CD14-positive monocyte (primary cell): ENCODE results near the gene INO80E. TPM values are rescaled to one million over a fixed set of nuclear protein-coding genes. Genes with fewer than 3 reads are reported as not detected.
"Not testable (repeated sequence)": the region's sequence is repeated elsewhere in the genome, so short reads cannot be mapped to it uniquely, and the experiment has no call there.

Source experiments
- DNase-seq, 3 donors: peaks; one replicate each; pipeline ENCODE4 v3.0.0-alpha.2; 2011 to 2022
- H2AFZ ChIP-seq: 2 replicates; pipeline ENCODE4 v1.6.0; 2012; ENCODE audit warnings: mild to moderate bottlenecking, low read depth, low read length, inconsistent platforms; ENCODE audit not compliant: insufficient read depth, poor library complexity, severe bottlenecking
- H3K27ac ChIP-seq, 2 donors: 1 replicate in 1 of 2; 2 replicates in 1 of 2; pipeline ENCODE4 v1.5.1; 2012 to 2013; ENCODE audit warnings: low read length in 2 of 2, control low read depth in 1 of 2, inconsistent platforms in 1 of 2, low read depth in 1 of 2, mild to moderate bottlenecking in 1 of 2
- H3K27me3 ChIP-seq, 2 donors: one replicate each; pipeline versions ENCODE4 v1.6.0 to v1.6.1; 2011 to 2013; ENCODE audit warnings: low read length in 2 of 2; ENCODE audit not compliant: control insufficient read depth in 2 of 2, insufficient read depth in 2 of 2
- H3K36me3 ChIP-seq, 2 donors: replicated peaks in 1 of 2; 1 replicate in 1 of 2; 2 replicates in 1 of 2; pipeline versions ENCODE4 v1.5.1 to v1.6.1; 2012 to 2013; ENCODE audit warnings: low read length in 2 of 2, control low read depth in 1 of 2, inconsistent platforms in 1 of 2, mild to moderate bottlenecking in 1 of 2; ENCODE audit not compliant: insufficient read depth in 2 of 2, control insufficient read depth in 1 of 2
- H3K4me1 ChIP-seq, 2 donors: 1 replicate in 1 of 2; 2 replicates in 1 of 2; pipeline versions ENCODE4 v1.5.1 to v1.6.1; 2012 to 2013; ENCODE audit warnings: low read length in 2 of 2, control low read depth in 1 of 2, inconsistent platforms in 1 of 2, mild to moderate bottlenecking in 1 of 2, moderate library complexity in 1 of 2; ENCODE audit not compliant: insufficient read depth in 2 of 2, control insufficient read depth in 1 of 2
- H3K4me2 ChIP-seq: replicated peaks from 2 replicates; pipeline ENCODE3; 2012; ENCODE audit warnings: low read length, moderate library complexity, mild to moderate bottlenecking; ENCODE audit not compliant: poor library complexity, severe bottlenecking; ENCODE audit errors: extremely low read depth
- H3K4me3 ChIP-seq, 3 experiments: fragments of 200-600 bp in 1 of 3; sonication (generic) in 1 of 3; replicated peaks in 1 of 3; 1 replicate in 2 of 3; 2 replicates in 1 of 3; pipeline ENCODE4 v1.5.1; 2011 to 2013; ENCODE audit warnings: low read length in 3 of 3, mild to moderate bottlenecking in 3 of 3, control low read depth in 2 of 3, low read depth in 2 of 3, inconsistent platforms in 1 of 3, moderate library complexity in 1 of 3
- H3K79me2 ChIP-seq: 2 replicates; pipeline ENCODE4 v1.6.0; 2012; ENCODE audit warnings: mild to moderate bottlenecking, control low read depth, inconsistent platforms, low read length, moderate library complexity; ENCODE audit not compliant: insufficient read depth
- H3K9ac ChIP-seq: 2 replicates; pipeline ENCODE4 v1.6.0; 2017; ENCODE audit warnings: low read length, mild to moderate bottlenecking; ENCODE audit not compliant: insufficient read depth, poor library complexity, severe bottlenecking
- H3K9me3 ChIP-seq, 2 donors: replicated peaks in 1 of 2; 1 replicate in 1 of 2; 2 replicates in 1 of 2; pipeline versions ENCODE4 v1.5.1 to v1.6.1; 2012 to 2013; ENCODE audit warnings: low read length in 2 of 2, control low read depth in 1 of 2; ENCODE audit not compliant: control insufficient read depth in 1 of 2, insufficient read depth in 1 of 2
- H4K20me1 ChIP-seq: 2 replicates; pipeline ENCODE4 v1.6.0; 2012; ENCODE audit warnings: mild to moderate bottlenecking, low read length, control low read depth, moderate library complexity; ENCODE audit not compliant: insufficient read depth
- H3K27ac Mint-ChIP-seq, 7 donors: one replicate each; pipeline ENCODE4 v1.8.0; 2020; ENCODE audit warnings: mild to moderate bottlenecking in 7 of 7, mixed read lengths in 7 of 7, moderate library complexity in 6 of 7, inconsistent platforms in 2 of 7
- H3K27me3 Mint-ChIP-seq, 3 donors: one replicate each; pipeline ENCODE4 v1.8.0; 2021 to 2022; ENCODE audit warnings: low read depth in 3 of 3, mild to moderate bottlenecking in 3 of 3, mixed read lengths in 3 of 3, moderate library complexity in 3 of 3, inconsistent platforms in 1 of 3
- H3K36me3 Mint-ChIP-seq, 2 donors: one replicate each; pipeline ENCODE4 v1.8.0; 2020; ENCODE audit warnings: mixed read lengths in 2 of 2, inconsistent platforms in 1 of 2, mild to moderate bottlenecking in 1 of 2
- H3K4me1 Mint-ChIP-seq: one replicate; pipeline ENCODE4 v1.8.0; 2020; ENCODE audit warnings: mild to moderate bottlenecking, mixed read lengths
- H3K4me3 Mint-ChIP-seq, 2 donors: one replicate each; pipeline ENCODE4 v1.8.0; 2020; ENCODE audit warnings: mild to moderate bottlenecking in 2 of 2, mixed read lengths in 2 of 2, moderate library complexity in 1 of 2
- H3K9me3 Mint-ChIP-seq, 7 donors: one replicate each; pipeline ENCODE4 v1.8.0; 2020 to 2022; ENCODE audit warnings: mixed read lengths in 7 of 7, mild to moderate bottlenecking in 6 of 7, moderate library complexity in 6 of 7, inconsistent platforms in 2 of 7
- WGBS: methylation state at CpG from one replicate; pipeline ENCODE4 v1.1.5; 2013; ENCODE audit warnings: missing lambda C conversion rate; ENCODE audit not compliant: insufficient coverage; 5-methylcytosine and 5-hydroxymethylcytosine counted together
- intact Hi-C, 2 donors: fragments of 100-400 bp; cut with micrococcal nuclease; formaldehyde crosslinking; loops; one replicate each; pipeline versions ENCODE4 v1.15.0 to v1.15.1; 2023
- polyA plus RNA-seq, 3 donors: library from polyadenylated mRNA; depleted of rRNA in 1 of 3; unstranded in 2 of 3; stranded (reverse) in 1 of 3; fragments of 300-500 nt in 2 of 3; fragments of >200 nt in 1 of 3; fragmentation: Illumina TruSeq in 2 of 3; gene quantifications; 1 replicate in 2 of 3; 2 replicates in 1 of 3; pipeline ENCODE4 v1.2.3, GENCODE V29; 2012 to 2021
- TF ChIP-seq, protein P1 (sequence below): fragments of 200-600 bp; IDR thresholded peaks from one replicate; pipeline ENCODE4 v1.8.0; 2022; ENCODE audit warnings: antibody characterized with exemption, mild to moderate bottlenecking

Gene INO80E
- polyA plus RNA-seq, 3 donors, result 2.8 to 57.6 (median 3.5) TPM

- Mint-ChIP-seq H3K27me3 (peaks cover 17 to 31% (median 27%) of the 10 kb centered on the region in 3 donors), H3K27ac (no peak overlapping the region), H3K4me1 (peaks cover 14% of the 10 kb centered on the region), H3K36me3 (no peaks in the 10 kb centered on the region), H3K4me3 (no peak overlapping the region), H3K9me3 (peaks cover 0 to 3% (median 2%) of the 10 kb centered on the region in 7 donors)
- Histone ChIP-seq H2AFZ (no peak overlapping the region), H3K4me2 (no peak overlapping the region), H3K36me3 (no peaks in the 10 kb centered on the region), H3K27me3 (peaks cover 2 to 10% of the 10 kb centered on the region in 2 donors), H3K79me2 (no peaks in the 10 kb centered on the region), H3K4me3 (no peak overlapping the region), H4K20me1 (no peaks in the 10 kb centered on the region), H3K9ac (no peak overlapping the region), H3K9me3 (no peaks in the 10 kb centered on the region), H3K4me1 (peaks cover 11 to 15% of the 10 kb centered on the region in 2 donors), H3K27ac (no peak overlapping the region)
- no CpG with 5 or more reads among the region's 2 CpGs for WGBS
- intact Hi-C loops, result no loop called here
- TF ChIP-seq, protein P1, sequence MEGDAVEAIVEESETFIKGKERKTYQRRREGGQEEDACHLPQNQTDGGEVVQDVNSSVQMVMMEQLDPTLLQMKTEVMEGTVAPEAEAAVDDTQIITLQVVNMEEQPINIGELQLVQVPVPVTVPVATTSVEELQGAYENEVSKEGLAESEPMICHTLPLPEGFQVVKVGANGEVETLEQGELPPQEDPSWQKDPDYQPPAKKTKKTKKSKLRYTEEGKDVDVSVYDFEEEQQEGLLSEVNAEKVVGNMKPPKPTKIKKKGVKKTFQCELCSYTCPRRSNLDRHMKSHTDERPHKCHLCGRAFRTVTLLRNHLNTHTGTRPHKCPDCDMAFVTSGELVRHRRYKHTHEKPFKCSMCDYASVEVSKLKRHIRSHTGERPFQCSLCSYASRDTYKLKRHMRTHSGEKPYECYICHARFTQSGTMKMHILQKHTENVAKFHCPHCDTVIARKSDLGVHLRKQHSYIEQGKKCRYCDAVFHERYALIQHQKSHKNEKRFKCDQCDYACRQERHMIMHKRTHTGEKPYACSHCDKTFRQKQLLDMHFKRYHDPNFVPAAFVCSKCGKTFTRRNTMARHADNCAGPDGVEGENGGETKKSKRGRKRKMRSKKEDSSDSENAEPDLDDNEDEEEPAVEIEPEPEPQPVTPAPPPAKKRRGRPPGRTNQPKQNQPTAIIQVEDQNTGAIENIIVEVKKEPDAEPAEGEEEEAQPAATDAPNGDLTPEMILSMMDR, result no peak
- no peak for DNase-seq
These were observed 21.2 kb downstream of the INO80E start for GRCh38 chr16:30017277-30017656.

DNA sequence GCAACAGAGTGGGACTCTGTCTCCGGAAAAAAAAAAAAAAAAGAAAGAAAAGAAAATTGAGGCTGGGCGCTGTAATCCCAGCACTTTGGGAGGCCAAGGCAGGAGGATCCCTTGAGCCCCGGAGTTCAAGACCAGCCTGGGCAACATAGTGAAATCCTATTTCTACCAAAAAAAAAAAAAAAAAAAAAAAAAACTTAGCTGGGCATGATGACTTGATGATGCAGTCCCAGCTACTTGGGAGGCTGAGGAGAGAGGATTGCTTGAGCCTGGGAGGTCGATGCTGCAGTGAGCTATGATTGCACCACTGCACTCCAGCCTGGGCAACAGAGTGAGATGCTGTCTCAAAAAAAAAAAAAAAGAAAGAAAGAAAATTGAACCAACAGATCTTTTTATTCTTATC, 21.9 kb downstream of the INO80E start:
- H3K9me3 Mint-ChIP-seq, DNase-seq, H2AFZ ChIP-seq, H3K9me3 ChIP-seq, H3K27ac ChIP-seq, H3K79me2 ChIP-seq, H3K27ac Mint-ChIP-seq, intact Hi-C loops, H3K9ac ChIP-seq, H3K36me3 ChIP-seq, H3K36me3 Mint-ChIP-seq, H3K4me3 ChIP-seq, H3K4me3 Mint-ChIP-seq, H3K27me3 ChIP-seq, H3K4me2 ChIP-seq, H4K20me1 ChIP-seq: not testable (repeated sequence)
- H3K27me3 Mint-ChIP-seq, result peaks cover 10 to 24% (median 21%) of the 10 kb centered on the region in 3 donors
- no CpG with 5 or more reads among the region's 4 CpGs for WGBS
- peaks cover 11 to 15% of the 10 kb centered on the region in 2 donors for H3K4me1 ChIP-seq
- peaks cover 14% of the 10 kb centered on the region for H3K4me1 Mint-ChIP-seq
